ENCODE results near the gene NTM.

Gene NTM

DNA sequence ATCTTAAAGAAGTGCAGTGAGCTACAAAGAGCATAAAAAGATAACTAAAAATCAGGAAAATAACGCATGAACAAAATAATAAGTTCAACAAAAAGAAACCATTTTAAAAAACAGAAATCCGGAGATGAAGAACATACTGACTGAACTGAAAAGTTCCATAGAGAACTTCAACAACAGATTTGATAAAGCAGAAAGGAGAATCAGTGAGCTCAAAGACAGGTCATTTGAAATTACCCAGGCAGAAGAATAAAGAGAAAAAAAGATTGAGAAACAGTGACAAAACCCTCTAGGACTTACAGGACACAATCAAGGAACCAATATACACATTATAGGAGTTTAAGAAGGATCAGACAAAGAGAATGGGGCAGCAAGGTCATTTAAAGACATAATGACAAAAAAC lies 334.3 kb downstream of the NTM start:
- H3K4me1 Mint-ChIP-seq (ENCODE audit: low read depth): no peaks in the 10 kb centered on the region
- H3K27me3 Mint-ChIP-seq: no peaks in the 10 kb centered on the region
- no peak overlapping the region for H3K27ac Mint-ChIP-seq
- H3K9me3 Mint-ChIP-seq: peaks cover 16% of the 10 kb centered on the region
- H3K4me3 Mint-ChIP-seq: no peak overlapping the region
- H3K36me3 Mint-ChIP-seq (ENCODE audit: low read depth): no peaks in the 10 kb centered on the region

GRCh38 chr11:131710511-131710910 lies 340.1 kb downstream of the NTM start:
- no peaks in the 10 kb centered on the region for H3K36me3 Mint-ChIP-seq (ENCODE audit: low read depth)

GRCh38 chr11:131712897-131713296 lies 342.5 kb downstream of the NTM start:
- no peaks in the 10 kb centered on the region for H3K27me3 Mint-ChIP-seq
- H3K4me1 Mint-ChIP-seq (ENCODE audit: low read depth): no peaks in the 10 kb centered on the region
- H3K27ac Mint-ChIP-seq: no peak overlapping the region
- no peaks in the 10 kb centered on the region for H3K36me3 Mint-ChIP-seq (ENCODE audit: low read depth)
- H3K4me3 Mint-ChIP-seq: no peak overlapping the region
- H3K9me3 Mint-ChIP-seq: no peaks in the 10 kb centered on the region

More at GRCh38 chr11:131710511-131710910, 340.1 kb downstream of the NTM start:
- Mint-ChIP-seq H3K4me3 (no peak overlapping the region), H3K27ac (no peak overlapping the region), H3K9me3 (no peaks in the 10 kb centered on the region), H3K4me1 (ENCODE audit: low read depth) (no peaks in the 10 kb centered on the region), H3K27me3 (no peaks in the 10 kb centered on the region)

- Mint-ChIP-seq H3K4me1 (ENCODE audit: low read depth) (no peaks in the 10 kb centered on the region), H3K27ac (no peak overlapping the region), H3K9me3 (no peaks in the 10 kb centered on the region), H3K4me3 (no peak overlapping the region), H3K27me3 (no peaks in the 10 kb centered on the region), H3K36me3 (ENCODE audit: low read depth) (no peaks in the 10 kb centered on the region)
These were observed 343.2 kb downstream of the NTM start for GRCh38 chr11:131713529-131714134.

- H3K4me3 Mint-ChIP-seq: no peak overlapping the region
- H3K27me3 Mint-ChIP-seq: no peaks in the 10 kb centered on the region
- H3K27ac Mint-ChIP-seq: no peak overlapping the region
- H3K4me1 Mint-ChIP-seq (ENCODE audit: low read depth): no peaks in the 10 kb centered on the region
- peaks cover 5% of the 10 kb centered on the region for H3K9me3 Mint-ChIP-seq
- no peaks in the 10 kb centered on the region for H3K36me3 Mint-ChIP-seq (ENCODE audit: low read depth)
These were observed 347.2 kb downstream of the NTM start for GRCh38 chr11:131717616-131718015.

DNA sequence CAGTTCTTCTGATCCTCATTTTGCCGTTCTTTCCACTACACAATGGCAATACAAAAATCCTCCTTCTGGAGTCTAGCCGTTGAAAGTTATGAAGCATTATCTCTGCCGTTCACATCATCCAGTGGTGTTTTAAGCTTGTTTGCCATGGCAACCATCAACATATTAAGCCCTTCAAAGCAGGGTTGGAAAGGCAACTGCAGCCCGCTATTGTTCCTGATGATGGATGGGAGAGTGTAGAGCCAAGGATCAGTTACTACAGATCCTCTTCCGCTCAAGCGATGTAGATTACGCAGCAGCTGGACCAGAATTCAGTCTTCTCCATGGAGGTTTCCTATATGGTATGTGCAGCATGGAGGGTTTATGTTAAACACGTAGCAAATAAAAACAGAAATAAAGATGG lies 352.7 kb downstream of the NTM start:
- no peaks in the 10 kb centered on the region for H3K27me3 Mint-ChIP-seq
- H3K4me1 Mint-ChIP-seq (ENCODE audit: low read depth): no peaks in the 10 kb centered on the region
- no peak overlapping the region for H3K27ac Mint-ChIP-seq
- H3K4me3 Mint-ChIP-seq: no peak overlapping the region
- no peaks in the 10 kb centered on the region for H3K36me3 Mint-ChIP-seq (ENCODE audit: low read depth)
- peaks cover 8% of the 10 kb centered on the region for H3K9me3 Mint-ChIP-seq

DNA sequence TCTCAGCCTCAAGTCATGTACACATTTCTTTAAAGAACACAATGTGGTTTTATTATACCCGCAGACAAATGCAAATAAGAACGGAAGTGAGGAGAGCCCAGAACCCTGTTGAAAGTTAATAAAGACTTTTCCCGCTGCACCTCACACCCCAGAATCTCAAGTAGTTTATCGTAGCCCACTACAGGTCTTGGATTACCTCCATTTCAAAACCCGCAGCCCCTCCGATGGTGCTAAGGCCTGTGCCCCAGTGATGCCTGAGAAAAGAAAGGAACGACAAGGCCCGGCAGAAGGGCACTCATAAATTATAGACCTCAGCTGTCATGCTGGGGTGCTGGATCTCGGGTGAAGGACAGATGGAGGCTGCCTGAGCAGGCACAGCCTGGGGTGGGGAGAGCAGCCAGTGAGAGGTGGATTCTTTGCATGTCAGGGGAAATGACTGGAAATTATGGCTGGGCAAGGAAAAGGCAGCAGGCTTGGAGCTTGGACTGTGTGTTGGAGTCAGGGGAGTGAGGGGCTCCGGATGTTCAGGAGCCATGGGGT lies 354.1 kb downstream of the NTM start:
- no peaks in the 10 kb centered on the region for H3K4me1 Mint-ChIP-seq (ENCODE audit: low read depth)
- no peaks in the 10 kb centered on the region for H3K36me3 Mint-ChIP-seq (ENCODE audit: low read depth)
- no peak overlapping the region for H3K4me3 Mint-ChIP-seq
- H3K27me3 Mint-ChIP-seq: no peaks in the 10 kb centered on the region
- peaks cover 8% of the 10 kb centered on the region for H3K9me3 Mint-ChIP-seq
- no peak overlapping the region for H3K27ac Mint-ChIP-seq

- Mint-ChIP-seq H3K4me1 (ENCODE audit: low read depth) (no peaks in the 10 kb centered on the region), H3K4me3 (no peak overlapping the region), H3K27ac (no peak overlapping the region), H3K9me3 (no peaks in the 10 kb centered on the region), H3K36me3 (ENCODE audit: low read depth) (no peaks in the 10 kb centered on the region), H3K27me3 (peaks cover 3% of the 10 kb centered on the region)
These were observed 364.5 kb downstream of the NTM start for GRCh38 chr11:131734871-131735270.

DNA sequence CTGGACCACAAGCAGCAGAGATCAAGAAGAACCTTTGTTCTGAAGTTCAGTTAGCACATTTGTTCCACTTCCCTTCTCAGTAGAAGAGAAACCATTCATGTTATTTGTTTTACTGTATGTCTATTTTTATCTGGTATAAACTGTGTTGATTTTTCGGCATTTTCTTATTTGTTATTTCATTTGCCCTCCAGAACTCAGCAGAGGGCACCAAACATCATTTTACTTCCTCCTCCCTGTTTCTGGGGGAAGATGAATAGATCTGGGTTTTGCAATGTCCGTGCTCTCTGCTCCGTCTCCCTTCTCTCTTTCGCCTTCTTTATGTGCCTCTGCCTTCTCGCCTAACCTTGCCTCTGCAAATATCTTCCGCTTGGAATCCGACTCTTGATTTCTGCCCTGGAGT lies 366.9 kb downstream of the NTM start:
- Mint-ChIP-seq H3K27ac (no peak overlapping the region), H3K4me1 (ENCODE audit: low read depth) (no peaks in the 10 kb centered on the region), H3K9me3 (no peaks in the 10 kb centered on the region), H3K36me3 (ENCODE audit: low read depth) (no peaks in the 10 kb centered on the region), H3K27me3 (peaks cover 3% of the 10 kb centered on the region), H3K4me3 (no peak overlapping the region)

- no peaks in the 10 kb centered on the region for H3K36me3 Mint-ChIP-seq (ENCODE audit: low read depth)
- no peak overlapping the region for H3K27ac Mint-ChIP-seq
- H3K27me3 Mint-ChIP-seq: peaks cover 3% of the 10 kb centered on the region
- no peaks in the 10 kb centered on the region for H3K9me3 Mint-ChIP-seq
- H3K4me1 Mint-ChIP-seq (ENCODE audit: low read depth): no peaks in the 10 kb centered on the region
- H3K4me3 Mint-ChIP-seq: no peak overlapping the region
These were observed 368.9 kb downstream of the NTM start for GRCh38 chr11:131739243-131739882.

DNA sequence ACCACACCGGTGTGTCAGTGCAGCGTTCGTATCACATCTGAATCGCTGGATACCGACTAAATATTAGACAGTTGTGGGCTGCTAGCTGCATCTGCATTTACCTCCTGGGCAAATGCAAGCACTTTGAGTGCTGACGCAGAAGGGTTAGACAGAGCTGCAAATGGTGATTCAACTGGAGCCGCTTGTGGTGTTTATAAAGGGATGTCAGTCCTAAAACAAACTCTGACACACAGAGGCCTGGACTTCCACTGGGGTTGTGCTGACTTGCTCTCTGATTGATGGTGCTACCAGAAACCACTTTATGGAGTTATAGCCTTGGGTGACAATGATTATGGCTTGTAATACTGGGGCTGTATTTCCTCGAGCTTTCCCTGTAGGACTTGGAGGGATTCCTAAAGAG lies 374.4 kb downstream of the NTM start:
- Mint-ChIP-seq H3K4me3 (no peak overlapping the region), H3K27me3 (peaks cover 4% of the 10 kb centered on the region), H3K36me3 (ENCODE audit: low read depth) (no peaks in the 10 kb centered on the region), H3K27ac (no peak overlapping the region), H3K4me1 (ENCODE audit: low read depth) (no peaks in the 10 kb centered on the region), H3K9me3 (no peaks in the 10 kb centered on the region)

DNA sequence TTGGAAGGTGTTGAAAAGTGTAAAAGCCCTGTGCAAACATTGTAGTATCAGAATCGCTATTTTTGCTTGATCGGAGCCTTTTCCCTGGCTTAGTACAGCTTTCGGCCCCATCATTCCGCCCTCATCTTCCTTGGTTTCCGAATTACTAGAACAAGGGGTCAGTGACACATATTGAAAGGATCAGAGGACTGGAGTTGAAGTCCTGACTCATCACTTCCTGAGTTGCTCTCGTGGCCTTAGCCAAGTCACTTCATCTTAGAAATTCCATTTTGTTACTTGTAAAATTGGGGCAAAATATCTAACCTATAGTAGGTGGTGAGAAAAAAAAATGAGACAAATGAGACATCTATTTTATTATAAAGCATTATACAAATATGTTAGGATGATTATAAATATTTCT lies 375.0 kb downstream of the NTM start:
- Mint-ChIP-seq H3K27ac (no peak overlapping the region), H3K9me3 (no peaks in the 10 kb centered on the region), H3K27me3 (peaks cover 4% of the 10 kb centered on the region), H3K4me3 (no peak overlapping the region), H3K4me1 (ENCODE audit: low read depth) (no peaks in the 10 kb centered on the region), H3K36me3 (ENCODE audit: low read depth) (no peaks in the 10 kb centered on the region)

DNA sequence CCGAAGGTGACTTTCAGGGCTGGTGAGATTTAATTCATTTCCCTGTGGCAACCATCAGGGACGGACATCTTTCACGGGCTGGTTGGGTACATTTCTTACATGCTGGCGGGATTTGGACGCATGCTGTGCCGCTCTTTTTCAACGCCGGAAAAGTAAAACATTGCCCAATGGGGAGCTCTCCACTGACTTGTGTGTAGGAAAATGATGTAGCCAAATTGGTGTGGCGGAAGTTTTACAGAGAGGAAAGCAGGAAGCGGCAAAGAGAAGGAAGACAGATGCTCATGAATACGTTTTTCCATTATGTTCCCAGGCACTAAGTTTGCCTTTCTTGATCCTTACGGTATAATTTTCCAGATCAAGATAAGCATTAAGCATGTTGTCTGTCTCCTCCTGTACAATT lies 375.8 kb downstream of the NTM start:
- peaks cover 4% of the 10 kb centered on the region for H3K27me3 Mint-ChIP-seq
- no peaks in the 10 kb centered on the region for H3K4me1 Mint-ChIP-seq (ENCODE audit: low read depth)

GRCh38 chr11:131748151-131749050 lies 378.0 kb downstream of the NTM start:
- no peaks in the 10 kb centered on the region for H3K9me3 Mint-ChIP-seq
- peaks cover 4% of the 10 kb centered on the region for H3K27me3 Mint-ChIP-seq
- no peaks in the 10 kb centered on the region for H3K36me3 Mint-ChIP-seq (ENCODE audit: low read depth)
- H3K27ac Mint-ChIP-seq: no peak overlapping the region
- no peaks in the 10 kb centered on the region for H3K4me1 Mint-ChIP-seq (ENCODE audit: low read depth)
- H3K4me3 Mint-ChIP-seq: no peak overlapping the region

More for the DNA sequence above, 375.8 kb downstream of the NTM start:
- no peak overlapping the region for H3K4me3 Mint-ChIP-seq
- H3K36me3 Mint-ChIP-seq (ENCODE audit: low read depth): no peaks in the 10 kb centered on the region
- no peak overlapping the region for H3K27ac Mint-ChIP-seq
- H3K9me3 Mint-ChIP-seq: no peaks in the 10 kb centered on the region

DNA sequence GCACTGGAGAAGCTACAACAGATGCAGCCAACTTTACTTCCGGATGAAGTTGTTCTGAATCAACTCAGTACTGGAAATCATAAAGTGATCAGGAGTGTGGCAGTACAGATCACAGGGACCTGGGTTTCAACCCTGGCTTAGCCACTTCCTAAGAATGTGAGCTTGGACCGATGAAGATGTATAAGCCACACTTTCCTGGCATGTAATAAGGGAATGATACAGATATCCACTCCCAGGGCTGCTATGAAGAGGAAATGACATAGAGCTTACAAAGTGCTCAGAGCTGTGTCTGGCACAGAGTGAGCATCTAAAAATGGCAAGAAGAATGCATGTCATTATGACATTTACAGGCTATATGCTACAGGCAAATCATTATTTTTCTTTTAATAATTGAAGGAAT lies 378.7 kb downstream of the NTM start:
- Mint-ChIP-seq H3K4me1 (ENCODE audit: low read depth) (no peaks in the 10 kb centered on the region), H3K36me3 (ENCODE audit: low read depth) (no peaks in the 10 kb centered on the region), H3K27ac (no peak overlapping the region), H3K4me3 (no peak overlapping the region), H3K27me3 (peaks cover 4% of the 10 kb centered on the region), H3K9me3 (no peaks in the 10 kb centered on the region)
